Measurements from ENCODE around the gene NUP214. TPM values are rescaled to one million over a fixed set of nuclear protein-coding genes. Genes with fewer than 3 reads are reported as not detected.

Gene NUP214
- total and polyA plus RNA-seq, 2 of the 8 experiments (the other 6 are each of a cell fraction or from before 2014, with no cell fraction given) = 28.6 to 50.2 TPM

GRCh38 chr9:131138676-131139075 is 13.3 kb downstream of the NUP214 start:
- FAIRE-seq (no peak), DNase-seq (ENCODE audit: low read depth in 1 of 2, low spot score in 2 of 2) (no peak)
- H4K20me1 ChIP-seq (replicated peaks in 1 of 2; ENCODE audit: control insufficient read depth in 1 of 2, insufficient read depth in 2 of 2, low read length in 2 of 2) = no peaks in the 10 kb centered on the region
- POLR2A ChIA-PET (ENCODE audit: partially characterized antibody) = no interaction called here
- TF ChIP-seq ASH2L (IDR thresholded peaks at IDR 0.05; ENCODE audit: low read length) (no peak), JUN (IDR thresholded peaks at IDR 0.05; ENCODE audit: low read depth, low read length) (no peak), CHD1 (IDR thresholded peaks at IDR 0.05; ENCODE audit: low read depth, low read length) (no peak), BRCA1 (IDR thresholded peaks at IDR 0.05; ENCODE audit: low read depth, low read length) (no peak), BCL11A (IDR thresholded peaks at IDR 0.05; ENCODE audit: low read depth in 2 of 2, low read length in 2 of 2) (no peak), FOSL1 (IDR thresholded peaks at IDR 0.05; ENCODE audit: insufficient read depth, low read depth, low read length) (no peak), RXRA (IDR thresholded peaks at IDR 0.05; ENCODE audit: insufficient read depth, low read depth, low read length) (no peak), USF2 (IDR thresholded peaks at IDR 0.05; ENCODE audit: low read length) (no peak)
- H3K18ac ChIP-seq (ENCODE audit: extremely low read depth, low read length) = no peak overlapping the region
- H3K27ac ChIP-seq (ENCODE audit: low read depth, low read length) = no peak overlapping the region
- H3K79me2 ChIP-seq (ENCODE audit: control insufficient read depth in 1 of 2, insufficient read depth in 2 of 2, low read length in 2 of 2) = no peaks in the 10 kb centered on the region
- no peak overlapping the region for H3K14ac ChIP-seq (ENCODE audit: insufficient read length)
- CTCF ChIA-PET (ENCODE audit: partially characterized antibody) = no interaction called here
- H3K79me1 ChIP-seq (ENCODE audit: low read depth, low read length) = no peaks in the 10 kb centered on the region
- H3K23ac ChIP-seq (ENCODE audit: insufficient read length) = no peak overlapping the region
- H2AFZ ChIP-seq (ENCODE audit: low read length) = no peak overlapping the region
- H3K4me1 ChIP-seq (replicated peaks in 1 of 4; ENCODE audit: control insufficient read depth in 3 of 4, insufficient read depth in 4 of 4, low read length in 3 of 4) = no peaks in the 10 kb centered on the region
- WGBS, 2 experiments (ENCODE audit: extremely low coverage in 1 of 2, insufficient coverage in 1 of 2, insufficient read length in 1 of 2, insufficient replicate concordance in 2 of 2, low coverage in 1 of 2, low lambda C conversion rate in 2 of 2, missing lambda C conversion rate in 1 of 2) = 94% methylated on average over 2 of the region's 2 CpGs; no CpG with 5 or more reads in 1 of the 2 experiments
- H3K27me3 ChIP-seq (replicated peaks in 1 of 4; ENCODE audit: control insufficient read depth in 3 of 4, extremely low read depth in 1 of 4, insufficient read depth in 3 of 4, low read length in 3 of 4) = no peaks in the 10 kb centered on the region
- no peak overlapping the region for H3K4me2 ChIP-seq (ENCODE audit: insufficient read depth in 1 of 2, low read depth in 2 of 2, low read length in 2 of 2)
- no peak overlapping the region for H2AK5ac ChIP-seq (ENCODE audit: low read depth, low read length)
- H3K4ac ChIP-seq (replicated peaks; ENCODE audit: insufficient read length, low read depth, low read length) = no peak overlapping the region
- H2BK5ac ChIP-seq (ENCODE audit: low read depth, low read length) = no peak overlapping the region
- H4K91ac ChIP-seq (replicated peaks; ENCODE audit: insufficient read length, low read length) = no peak overlapping the region
- no peak overlapping the region for H2BK15ac ChIP-seq (ENCODE audit: low read length)
- H3K23me2 ChIP-seq (ENCODE audit: low read depth, low read length) = no peaks in the 10 kb centered on the region
- H2BK12ac ChIP-seq (ENCODE audit: low read depth, low read length) = no peak overlapping the region
- H2BK20ac ChIP-seq (ENCODE audit: low read length) = no peak overlapping the region
- H3K56ac ChIP-seq (replicated peaks; ENCODE audit: insufficient read length, low read depth, low read length) = no peak overlapping the region
- no peak overlapping the region for H3K9ac ChIP-seq (replicated peaks in 1 of 4; ENCODE audit: extremely low read depth in 1 of 4, low read depth in 3 of 4, low read length in 3 of 4)
- no peaks in the 10 kb centered on the region for H3K9me3 ChIP-seq (ENCODE audit: insufficient read depth in 2 of 2, low read depth in 1 of 2, low read length in 1 of 2)
- no peak overlapping the region for H2BK120ac ChIP-seq (replicated peaks; ENCODE audit: low read depth, low read length)
- peaks cover 32 to 77% (median 69%) of the 10 kb centered on the region in 4 experiments for H3K36me3 ChIP-seq (ENCODE audit: control insufficient read depth in 2 of 4, insufficient read depth in 4 of 4, low read length in 3 of 4)
- H4K5ac ChIP-seq (ENCODE audit: insufficient read length, low read depth, low read length) = no peak overlapping the region
- no peak overlapping the region for H3K4me3 ChIP-seq (ENCODE audit: extremely low read depth in 1 of 4, insufficient read depth in 2 of 4, low read depth in 3 of 4, low read length in 4 of 4)
- no peak overlapping the region for H4K8ac ChIP-seq (ENCODE audit: extremely low read depth, insufficient read depth, low read length)

Measured in H1 (cell line).